Aorta (tissue), 5 donors: Measurements from ENCODE around the gene FOXJ1. TPM values are rescaled to one million over a fixed set of nuclear protein-coding genes. Genes with fewer than 3 reads are reported as not detected.

Experiments
- ATAC-seq: fragments of 200-7000 bp; cut with Tn5 transposase; one replicate; pipeline ENCODE4 v1.9.1; 2022; ENCODE audit warnings: moderate library complexity; ENCODE audit not compliant: low FRiP score
- DNase-seq, 2 donors: peaks; one replicate each; pipeline ENCODE4 v3.0.0-alpha.2; 2020
- H3K27ac ChIP-seq, 2 donors: one replicate each; pipeline ENCODE4 v1.5.1; 2013; ENCODE audit warnings: low read length in 2 of 2, mild to moderate bottlenecking in 2 of 2, moderate library complexity in 2 of 2, control low read depth in 1 of 2, inconsistent platforms in 1 of 2, low read depth in 1 of 2
- H3K27me3 ChIP-seq, 2 donors: one replicate each; pipeline ENCODE4 v1.6.1; 2013; ENCODE audit warnings: control low read depth in 1 of 2, low read length in 1 of 2, mild to moderate bottlenecking in 1 of 2, moderate library complexity in 1 of 2; ENCODE audit not compliant: insufficient read depth in 2 of 2, control insufficient read depth in 1 of 2
- H3K36me3 ChIP-seq, 2 donors: one replicate each; pipeline ENCODE4 v1.6.1; 2013; ENCODE audit warnings: control low read depth in 1 of 2, low read length in 1 of 2, mild to moderate bottlenecking in 1 of 2; ENCODE audit not compliant: insufficient read depth in 2 of 2, control insufficient read depth in 1 of 2
- H3K4me1 ChIP-seq, 2 donors: one replicate each; pipeline ENCODE4 v1.6.1; 2013; ENCODE audit warnings: low read length in 2 of 2, control low read depth in 1 of 2, mild to moderate bottlenecking in 1 of 2, moderate library complexity in 1 of 2; ENCODE audit not compliant: insufficient read depth in 2 of 2, control insufficient read depth in 1 of 2
- H3K4me3 ChIP-seq, 2 donors: one replicate each; pipeline ENCODE4 v1.5.1; 2013; ENCODE audit warnings: low read length in 2 of 2, control low read depth in 1 of 2, mild to moderate bottlenecking in 1 of 2
- H3K9me3 ChIP-seq: one replicate; pipeline ENCODE4 v1.6.1; 2013; ENCODE audit warnings: mild to moderate bottlenecking, low read length; ENCODE audit not compliant: control insufficient read depth
- WGBS, 2 donors: extraction: QIAGEN DNeasy Blood & Tissue Kit; methylation state at CpG; one replicate each; pipeline ENCODE4 v1.1.7; 2013; 5-methylcytosine and 5-hydroxymethylcytosine counted together
- intact Hi-C, 2 donors: fragments of 100-400 bp; cut with DNase I; formaldehyde crosslinking; loops; one replicate each; pipeline versions ENCODE4 v1.14.2 to v1.15.0; 2022
- polyA plus RNA-seq, 2 donors: library from polyadenylated mRNA; stranded (reverse); fragments of 200-250 nt; gene quantifications; one replicate each; pipeline ENCODE4 v1.2.3, GENCODE V29; 2013
- total RNA-seq, 2 donors: library from RNA; stranded (reverse); fragmentation: NEBNext Ultra II Directional; extraction: Animal tissue kit (Norgen Biotek cat#: 25700); gene quantifications; one replicate each; pipeline ENCODE4 v1.2.1, GENCODE V29; 2021
- donor health status: healthy with polysubstance abuse.
- donor health status: Bipolar disorder and iron deficiency.
- donor health status: DM: no; HTN: no; CAD: no.
- donor health status: DM: no; HTN: no; CAD: no.
- donor health status: DM: yes; HTN: yes; CAD: no.

FOXJ1 gene
- total and polyA plus RNA-seq, 4 donors = not detected

DNA sequence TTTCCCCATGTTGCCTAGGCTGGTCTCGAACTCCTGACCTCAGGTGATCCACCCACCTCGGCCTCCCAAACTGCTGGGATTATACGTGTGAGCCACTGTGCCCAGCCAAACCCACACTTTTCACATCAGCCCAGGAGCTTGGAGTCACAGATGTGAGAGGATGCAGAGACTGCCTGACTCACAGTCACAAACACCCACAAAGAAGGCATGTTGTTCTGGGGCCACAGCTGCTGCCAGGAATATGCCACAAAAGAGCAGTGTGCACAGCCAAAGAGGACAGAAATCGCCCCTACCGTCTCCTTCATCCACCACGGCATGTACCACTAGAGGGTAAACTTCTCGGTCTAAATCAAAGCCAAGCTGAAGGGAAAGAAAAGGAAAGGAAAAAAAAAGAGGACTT, 25.1 kb upstream of the FOXJ1 start:
- Histone ChIP-seq H3K4me3 (no peak overlapping the region), H3K9me3 (no peaks in the 10 kb centered on the region), H3K27me3 (no peaks in the 10 kb centered on the region), H3K36me3 (no peaks in the 10 kb centered on the region), H3K27ac (no peak overlapping the region), H3K4me1 (no peaks in the 10 kb centered on the region)
- DNase-seq (no peak), ATAC-seq (no peak)
- 33 to 47% methylated on average over 7 of the region's 7 CpGs for WGBS, 2 donors
- intact Hi-C loops = no loop called here

DNA sequence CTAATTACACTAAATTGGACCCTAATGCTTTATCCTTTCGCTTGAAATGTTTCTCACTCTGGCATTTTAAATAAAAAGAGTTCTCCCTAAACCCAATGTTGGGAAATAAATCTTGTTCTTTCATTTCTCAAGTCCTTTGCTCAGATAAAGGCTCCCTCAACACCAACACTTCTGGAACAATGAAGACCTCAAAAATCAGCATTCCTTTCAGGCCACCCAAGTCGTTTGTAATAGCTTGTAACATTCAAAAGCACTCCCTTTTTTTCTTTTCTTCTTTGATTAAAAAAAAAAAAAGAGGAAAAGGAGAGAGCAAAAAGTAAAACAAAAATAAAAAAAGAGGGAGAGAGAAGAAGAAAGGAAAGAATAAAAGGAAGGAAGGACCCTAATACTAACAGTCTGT, 23.3 kb upstream of the FOXJ1 start:
- DNase-seq (no peak), ATAC-seq (no peak)
- no peak overlapping the region for H3K27ac ChIP-seq
- H3K9me3 ChIP-seq = no peaks in the 10 kb centered on the region
- no peaks in the 10 kb centered on the region for H3K36me3 ChIP-seq
- intact Hi-C loops = no loop called here
- no peaks in the 10 kb centered on the region for H3K27me3 ChIP-seq
- H3K4me1 ChIP-seq = no peaks in the 10 kb centered on the region
- H3K4me3 ChIP-seq = no peak overlapping the region
- 77 to 79% methylated on average over 2 of the region's 2 CpGs for WGBS, 2 donors

DNA sequence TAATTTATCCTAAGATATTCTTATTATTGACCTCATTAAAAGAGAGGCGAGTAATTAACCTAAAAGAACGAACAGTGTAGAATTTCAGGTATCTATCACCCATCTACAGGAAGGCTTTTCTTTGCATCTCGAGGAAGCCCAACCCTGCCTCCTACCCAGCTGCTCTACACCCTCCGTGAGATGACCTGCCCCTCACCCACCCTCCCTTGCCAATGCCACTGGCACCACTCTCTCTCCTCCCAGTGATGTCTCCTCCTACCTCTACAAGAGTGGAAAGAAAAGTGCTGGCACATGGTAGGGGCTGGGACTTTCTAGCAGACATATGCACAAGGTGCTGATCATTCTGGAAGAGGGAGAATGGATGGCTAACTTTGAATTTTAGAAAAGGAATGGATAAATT, 22.9 kb upstream of the FOXJ1 start:
- no peaks in the 10 kb centered on the region for H3K36me3 ChIP-seq
- intact Hi-C loops = no loop called here
- H3K4me3 ChIP-seq = no peak overlapping the region
- ATAC-seq (no peak), DNase-seq (no peak)
- H3K4me1 ChIP-seq = no peaks in the 10 kb centered on the region
- no peak overlapping the region for H3K27ac ChIP-seq
- no peaks in the 10 kb centered on the region for H3K9me3 ChIP-seq
- H3K27me3 ChIP-seq = no peaks in the 10 kb centered on the region
- WGBS, 2 donors = 87 to 91% methylated on average over 4 of the region's 4 CpGs

DNA sequence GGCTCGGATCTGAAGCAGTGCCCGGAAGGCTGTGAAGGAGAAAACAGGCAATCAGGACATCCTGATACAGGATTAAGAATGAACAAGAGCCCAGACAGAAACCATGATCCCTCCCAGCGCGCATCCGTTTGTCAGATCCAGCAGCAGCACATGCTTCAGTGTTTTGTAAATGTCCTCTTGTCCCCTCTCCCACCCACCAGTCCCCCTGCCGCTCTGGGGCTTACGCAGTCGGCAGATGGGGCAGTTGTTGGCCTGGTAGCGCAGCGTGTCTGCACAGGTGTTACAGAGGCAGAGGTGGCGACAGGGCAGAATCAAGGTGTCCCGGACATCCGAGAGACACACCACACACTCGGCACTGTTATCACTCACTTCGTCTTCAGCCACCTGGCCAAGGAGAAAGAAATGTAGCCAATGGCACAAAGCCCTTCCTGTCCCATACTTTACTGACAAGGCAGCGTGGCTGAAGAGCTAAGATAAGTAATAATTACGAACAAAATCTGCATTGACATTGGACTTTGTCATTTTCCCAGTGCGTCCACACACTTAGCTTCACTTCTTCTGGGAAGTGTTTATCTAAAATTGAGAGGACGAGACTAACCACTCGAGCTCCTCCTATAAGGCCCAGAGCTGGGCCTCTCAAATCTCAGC, 20.7 kb upstream of the FOXJ1 start:
- H3K4me3 ChIP-seq = no peak overlapping the region
- intact Hi-C loops = no loop called here

DNA sequence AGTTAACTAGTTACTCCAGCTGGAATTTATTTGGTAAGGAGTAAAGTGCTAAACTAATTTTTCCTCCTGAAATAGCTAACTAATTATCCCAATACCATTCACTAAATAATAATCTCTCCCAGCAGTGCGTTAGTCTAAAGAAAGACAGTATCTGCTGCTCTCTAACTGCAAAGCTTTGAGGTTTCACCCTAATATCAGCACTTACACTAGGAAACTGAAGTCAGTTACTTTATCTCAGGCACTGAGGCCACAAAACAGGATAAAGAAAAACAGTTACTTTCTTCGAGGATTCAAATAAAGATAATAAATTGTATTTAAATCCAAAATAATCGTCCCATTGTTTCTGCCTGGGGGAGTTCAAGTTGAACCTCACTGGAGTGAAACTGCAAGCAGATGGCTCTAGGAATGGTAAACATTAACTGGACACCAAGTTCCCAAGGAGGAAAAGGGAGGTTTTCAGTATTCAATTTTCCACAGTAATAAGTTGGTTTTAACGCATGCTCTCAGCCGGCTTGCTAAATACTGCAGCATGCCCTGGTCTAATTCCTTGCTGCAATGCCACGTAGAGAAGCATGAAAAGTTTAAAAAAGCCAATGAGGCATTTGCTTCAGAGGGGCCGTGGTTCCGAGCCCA, 20.0 kb upstream of the FOXJ1 start:
- 73 to 77% methylated on average over 8 of the region's 8 CpGs for WGBS, 2 donors
- no peak for ATAC-seq
- Histone ChIP-seq H3K4me3 (no peak overlapping the region), H3K27me3 (no peaks in the 10 kb centered on the region), H3K4me1 (no peaks in the 10 kb centered on the region), H3K9me3 (no peaks in the 10 kb centered on the region), H3K27ac (no peak overlapping the region), H3K36me3 (no peaks in the 10 kb centered on the region)
- intact Hi-C loops = no loop called here
- no peak for DNase-seq

More for the DNA sequence above, 20.7 kb upstream of the FOXJ1 start:
- WGBS, 2 donors = 88 to 90% methylated on average over 20 of the region's 20 CpGs
- Histone ChIP-seq H3K4me1 (no peaks in the 10 kb centered on the region), H3K27me3 (no peaks in the 10 kb centered on the region), H3K27ac (no peak overlapping the region), H3K36me3 (no peaks in the 10 kb centered on the region), H3K9me3 (no peaks in the 10 kb centered on the region)
- DNase-seq (no peak), ATAC-seq (no peak)

DNA sequence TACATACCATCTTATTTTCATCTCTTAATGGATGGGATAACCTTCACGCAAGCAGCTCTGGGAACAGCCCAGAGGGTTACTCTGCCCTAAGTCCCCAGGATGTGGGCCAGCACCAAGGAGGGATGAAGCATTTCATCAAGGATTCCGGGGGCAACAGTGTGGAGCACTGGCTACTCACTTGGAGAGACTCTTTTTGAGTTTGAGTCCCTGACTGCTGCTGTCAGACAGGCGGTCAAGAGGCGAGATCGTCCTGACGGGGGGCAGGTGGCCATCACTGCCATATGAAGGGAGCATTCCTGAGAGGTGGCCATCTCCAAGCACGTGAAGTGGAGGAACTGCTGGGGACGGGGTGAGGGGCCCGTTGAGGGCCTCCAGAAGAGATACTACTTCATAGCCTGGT, 18.1 kb upstream of the FOXJ1 start:
- 87 to 94% methylated on average over 9 of the region's 9 CpGs for WGBS, 2 donors
- H3K27ac ChIP-seq = no peak overlapping the region
- no peak for DNase-seq
- intact Hi-C loops = no loop called here
- no peaks in the 10 kb centered on the region for H3K4me1 ChIP-seq
- H3K9me3 ChIP-seq = no peaks in the 10 kb centered on the region
- no peaks in the 10 kb centered on the region for H3K27me3 ChIP-seq
- no peak overlapping the region for H3K4me3 ChIP-seq
- no peaks in the 10 kb centered on the region for H3K36me3 ChIP-seq
- no peak for ATAC-seq

DNA sequence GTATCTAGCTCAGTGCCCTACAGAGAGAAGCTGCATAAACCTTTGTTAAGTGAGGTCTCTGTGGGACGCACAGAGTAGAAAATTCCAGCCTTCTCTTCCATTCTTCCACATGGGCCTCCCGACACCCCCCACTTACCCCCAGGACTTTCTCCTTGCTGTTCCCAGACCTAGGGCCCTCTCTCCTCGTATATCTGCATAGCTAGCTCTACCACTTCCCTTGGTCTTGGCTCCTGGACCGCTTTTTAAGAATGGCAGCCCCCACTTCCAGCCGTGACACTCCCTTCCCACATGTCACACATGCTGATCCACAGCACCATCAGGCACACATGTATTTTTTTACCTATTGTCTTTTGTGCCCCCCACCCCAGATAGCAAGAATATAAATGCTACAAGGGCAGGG, 16.7 kb upstream of the FOXJ1 start:
- H3K4me3 ChIP-seq = no peak overlapping the region
- WGBS, 2 donors = 90 to 96% methylated on average over 5 of the region's 5 CpGs
- H3K36me3 ChIP-seq = no peaks in the 10 kb centered on the region
- no peak overlapping the region for H3K27ac ChIP-seq
- ATAC-seq (no peak), DNase-seq (no peak)
- no peaks in the 10 kb centered on the region for H3K4me1 ChIP-seq
- H3K27me3 ChIP-seq = no peaks in the 10 kb centered on the region
- H3K9me3 ChIP-seq = no peaks in the 10 kb centered on the region
- intact Hi-C loops = no loop called here

DNA sequence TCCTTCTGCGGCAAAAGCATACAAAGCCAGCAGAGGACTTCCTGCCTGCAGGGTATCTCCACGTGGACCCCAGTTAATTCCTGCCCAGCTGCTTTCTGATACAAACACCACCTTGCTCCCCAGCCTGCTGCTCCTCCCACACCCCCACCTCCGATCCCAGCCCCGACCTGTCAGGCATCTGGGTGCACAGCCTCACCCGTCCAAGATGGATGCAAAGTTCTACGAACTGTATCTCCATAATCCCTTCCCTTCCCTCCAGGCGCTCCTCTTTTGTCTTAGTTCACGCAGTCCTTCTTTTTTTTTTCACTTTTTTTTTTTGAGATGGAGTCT, 15.6 kb upstream of the FOXJ1 start:
- no peak overlapping the region for H3K27ac ChIP-seq
- no peak for ATAC-seq
- WGBS, 2 donors = 76 to 79% methylated on average over 8 of the region's 8 CpGs
- intact Hi-C loops = no loop called here
- no peaks in the 10 kb centered on the region for H3K4me1 ChIP-seq
- no peaks in the 10 kb centered on the region for H3K9me3 ChIP-seq
- H3K4me3 ChIP-seq = no peak overlapping the region
- no peaks in the 10 kb centered on the region for H3K27me3 ChIP-seq
- no peak for DNase-seq
- no peaks in the 10 kb centered on the region for H3K36me3 ChIP-seq

DNA sequence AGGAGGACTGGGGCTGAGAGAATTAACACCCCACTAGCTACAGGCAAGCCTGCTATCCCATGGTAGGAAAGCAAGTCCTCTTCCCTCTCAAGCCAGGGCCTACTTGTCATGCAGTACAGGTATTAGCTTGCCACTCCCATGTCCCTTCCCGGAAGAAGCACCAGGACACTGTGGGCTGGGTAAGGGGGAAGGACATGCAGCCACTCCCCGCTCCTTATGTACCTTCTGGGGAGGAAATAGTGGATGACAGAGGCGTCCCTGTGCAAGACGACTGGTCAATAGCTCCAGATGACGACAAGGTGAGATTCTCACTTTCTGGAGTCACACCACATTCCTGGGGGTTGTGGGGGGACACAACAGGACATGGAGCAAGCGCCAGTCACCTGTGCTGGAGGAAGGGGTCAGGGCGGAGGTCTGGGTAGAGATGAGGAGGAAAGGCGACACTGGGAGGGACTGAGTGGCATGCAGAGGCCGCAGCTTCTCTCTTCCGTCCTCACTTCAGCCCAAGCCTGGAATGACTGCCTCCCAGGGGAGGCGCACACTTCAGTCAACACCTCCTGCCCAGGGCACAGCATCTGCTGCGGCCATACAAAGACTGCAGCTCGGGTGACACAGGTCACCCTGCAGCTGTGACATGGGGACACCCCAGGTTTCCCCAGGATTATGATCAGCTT, 15.1 kb upstream of the FOXJ1 start:
- Histone ChIP-seq H3K36me3 (no peaks in the 10 kb centered on the region), H3K9me3 (no peaks in the 10 kb centered on the region), H3K4me1 (no peaks in the 10 kb centered on the region), H3K27me3 (no peaks in the 10 kb centered on the region), H3K27ac (no peak overlapping the region), H3K4me3 (no peak overlapping the region)
- intact Hi-C loops = no loop called here
- no peak for ATAC-seq
- WGBS, 2 donors = 81% methylated on average over 13 of the region's 13 CpGs
- DNase-seq = no peak
